ENCODE measurements around the gene FOXM1.

Gene FOXM1

DNA sequence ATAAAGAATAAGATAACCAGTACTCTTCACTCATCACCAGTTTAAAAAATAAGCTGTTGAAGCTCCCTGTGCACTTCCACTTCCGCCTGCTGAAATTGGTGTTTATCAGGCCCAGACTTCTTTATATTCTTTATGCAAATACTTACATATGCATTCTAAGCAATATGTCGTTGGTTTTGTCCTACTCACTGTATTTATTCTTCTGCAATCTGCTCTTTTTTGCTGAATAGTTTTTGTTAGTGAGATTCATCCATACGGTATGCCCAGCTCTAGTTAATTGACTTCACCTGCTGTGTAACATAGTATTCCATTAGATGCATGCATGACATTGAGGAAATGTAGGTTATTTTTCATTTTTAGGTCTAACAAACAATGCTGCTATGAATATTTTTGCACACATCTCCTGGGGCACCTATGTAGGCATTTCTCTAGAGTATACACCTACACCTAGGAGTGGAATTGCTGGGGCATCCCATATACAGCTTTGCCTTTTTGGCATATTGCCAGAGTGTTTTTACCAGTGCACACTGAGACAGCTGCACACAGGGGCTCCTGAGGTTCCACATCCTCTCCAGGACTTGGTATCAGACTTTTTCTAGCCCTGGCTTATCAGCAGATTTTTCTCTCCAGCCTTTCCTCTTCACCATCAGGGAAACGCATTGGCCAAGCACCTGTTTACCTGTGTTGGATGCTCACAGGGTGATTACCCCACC lies 41.1 kb downstream of the FOXM1 start:
- DNase-seq (ENCODE audit: low read depth in 2 of 2) = no peak

DNA sequence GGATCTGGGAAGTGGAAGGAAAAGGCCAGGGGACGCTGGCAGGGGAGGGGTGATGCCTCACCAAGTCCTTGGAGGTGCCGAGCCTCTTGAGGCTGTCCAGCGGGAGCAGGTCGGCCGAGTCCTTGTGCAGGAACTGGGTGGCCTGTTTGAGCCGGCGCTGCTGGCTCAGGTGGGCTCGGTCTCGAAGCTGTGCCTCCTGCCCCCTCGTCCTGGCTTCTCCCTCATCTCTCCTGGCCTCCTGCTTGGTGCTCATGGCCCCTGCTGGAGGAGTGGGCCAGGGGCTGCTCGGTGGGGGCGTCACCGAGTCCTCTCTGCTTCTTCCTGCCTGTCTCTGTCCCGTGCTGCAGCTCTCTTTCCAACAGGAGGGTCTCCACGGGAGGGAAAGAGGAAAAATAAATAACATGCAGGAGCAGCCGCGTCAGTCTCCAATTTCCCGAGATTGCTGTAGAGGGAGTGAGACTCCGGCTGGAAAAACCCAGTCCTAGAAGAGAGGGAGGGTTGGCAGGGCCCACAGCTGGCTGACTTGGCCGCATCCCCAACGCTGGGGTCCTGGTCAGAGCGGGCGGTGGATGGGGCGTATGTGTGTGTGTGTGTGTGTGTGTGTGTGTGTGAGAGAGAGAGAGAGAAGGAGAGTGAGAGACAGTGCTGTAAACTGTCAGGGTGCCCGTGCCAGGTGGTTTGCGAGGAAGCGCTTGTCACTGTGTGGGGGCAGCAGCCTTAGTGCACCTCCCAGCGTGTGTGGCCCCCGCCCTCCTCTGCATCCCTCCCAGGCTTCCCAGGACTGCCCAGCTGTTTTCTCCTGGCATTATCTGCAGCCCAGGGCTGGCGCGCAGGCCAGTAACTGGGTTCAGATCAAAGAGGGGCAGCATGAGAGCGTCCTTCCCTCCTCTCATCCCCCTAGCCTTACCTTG lies 42.1 kb downstream of the FOXM1 start, which contains the start of gene NRIP2:
Gene NRIP2 (minus strand): TSS at position 455 of the 911 bp plus-strand sequence. CDS start 52 bp downstream, at position 403.
- DNase-seq (ENCODE audit: low read depth in 2 of 2) = no peak

DNA sequence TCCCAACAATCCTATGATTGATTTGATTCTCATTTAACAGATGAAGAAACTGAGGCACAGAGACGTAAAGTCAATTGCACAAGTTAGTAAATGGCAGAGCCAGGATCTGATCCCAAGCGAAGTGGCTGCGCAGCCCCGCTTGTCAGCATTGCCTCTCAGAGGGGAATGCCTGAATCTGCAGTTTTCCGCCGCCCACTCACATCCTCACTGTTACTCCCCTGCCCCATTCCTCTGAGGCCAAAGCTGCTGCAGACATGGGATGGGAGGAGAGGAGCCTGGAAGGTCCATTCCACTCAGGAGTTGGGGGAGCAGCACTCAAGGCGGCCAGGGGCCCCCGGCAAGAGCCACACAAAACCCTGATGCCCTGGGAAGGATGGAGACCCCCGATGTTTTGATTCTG lies 43.2 kb downstream of the FOXM1 start:
- DNase-seq (ENCODE audit: low read depth in 2 of 2) = no peak

DNA sequence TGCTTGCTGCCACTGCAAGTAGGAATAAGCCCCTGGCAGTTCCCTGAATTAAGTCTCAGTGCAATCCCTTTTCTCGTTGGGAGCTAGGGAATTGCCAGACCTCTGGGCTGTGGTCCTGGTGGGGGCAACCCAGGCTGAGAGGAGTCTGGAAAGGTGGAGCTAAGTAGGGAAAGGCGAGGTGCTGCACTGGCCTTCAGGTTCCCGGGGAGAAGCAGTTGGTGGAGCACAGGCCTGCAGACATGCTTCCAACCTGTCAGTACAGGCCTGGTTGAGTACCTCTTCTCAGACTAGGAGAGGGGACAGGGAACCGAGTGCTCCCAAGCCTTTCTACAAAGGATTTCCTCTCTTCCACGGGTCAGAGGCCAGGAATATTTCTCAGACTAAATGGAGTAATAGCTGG lies 43.6 kb downstream of the FOXM1 start:
- DNase-seq (ENCODE audit: low read depth in 2 of 2) = no peak

DNA sequence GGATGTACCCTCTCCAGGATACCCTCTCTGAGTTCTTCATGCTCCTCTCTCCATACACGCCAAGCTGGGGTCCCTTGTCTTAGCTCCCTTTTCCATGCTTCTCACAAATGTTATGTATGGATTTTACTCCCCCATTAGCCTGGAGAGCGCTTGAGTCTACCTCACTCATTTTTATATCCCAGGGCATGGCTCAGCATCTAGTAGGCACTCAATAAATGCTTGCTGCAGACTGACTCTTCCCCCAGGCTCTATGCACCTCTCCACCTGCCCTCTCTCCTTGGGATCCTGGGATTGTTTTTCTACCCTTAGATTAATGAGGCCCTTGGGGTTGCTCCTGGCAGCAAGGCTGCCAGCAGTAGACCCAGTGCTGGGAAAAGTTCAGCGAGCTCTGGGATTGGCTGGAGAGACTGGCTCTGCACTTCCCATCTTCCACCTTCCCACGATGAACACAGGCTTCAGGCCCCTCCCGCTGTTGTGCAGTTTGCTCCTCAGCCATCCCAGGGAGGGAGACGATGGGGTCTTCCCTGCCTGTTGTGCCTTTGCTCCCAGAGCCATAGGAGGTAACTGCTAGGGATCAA lies 44.3 kb downstream of the FOXM1 start:
- no peak for DNase-seq (ENCODE audit: low read depth in 2 of 2)

DNA sequence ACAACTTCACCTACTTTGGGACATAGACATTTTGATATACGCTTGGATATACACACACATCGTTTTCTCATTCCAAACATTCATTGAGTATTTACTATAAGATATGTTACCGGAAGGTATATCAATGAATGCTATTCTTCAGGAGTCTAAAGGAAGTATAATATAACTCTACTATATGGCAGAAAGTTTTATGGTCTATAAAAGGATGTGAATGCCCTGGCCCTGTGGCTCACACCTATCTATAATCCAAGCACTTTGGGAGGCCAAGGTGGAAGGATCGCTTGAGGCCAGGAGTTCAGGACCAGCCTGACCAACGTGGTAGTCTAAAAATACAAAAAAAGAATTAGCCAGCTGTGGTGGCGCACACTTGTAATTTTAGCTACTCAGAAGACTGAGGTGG lies 47.7 kb downstream of the FOXM1 start:
- DNase-seq (ENCODE audit: low read depth in 2 of 2) = no peak

DNA sequence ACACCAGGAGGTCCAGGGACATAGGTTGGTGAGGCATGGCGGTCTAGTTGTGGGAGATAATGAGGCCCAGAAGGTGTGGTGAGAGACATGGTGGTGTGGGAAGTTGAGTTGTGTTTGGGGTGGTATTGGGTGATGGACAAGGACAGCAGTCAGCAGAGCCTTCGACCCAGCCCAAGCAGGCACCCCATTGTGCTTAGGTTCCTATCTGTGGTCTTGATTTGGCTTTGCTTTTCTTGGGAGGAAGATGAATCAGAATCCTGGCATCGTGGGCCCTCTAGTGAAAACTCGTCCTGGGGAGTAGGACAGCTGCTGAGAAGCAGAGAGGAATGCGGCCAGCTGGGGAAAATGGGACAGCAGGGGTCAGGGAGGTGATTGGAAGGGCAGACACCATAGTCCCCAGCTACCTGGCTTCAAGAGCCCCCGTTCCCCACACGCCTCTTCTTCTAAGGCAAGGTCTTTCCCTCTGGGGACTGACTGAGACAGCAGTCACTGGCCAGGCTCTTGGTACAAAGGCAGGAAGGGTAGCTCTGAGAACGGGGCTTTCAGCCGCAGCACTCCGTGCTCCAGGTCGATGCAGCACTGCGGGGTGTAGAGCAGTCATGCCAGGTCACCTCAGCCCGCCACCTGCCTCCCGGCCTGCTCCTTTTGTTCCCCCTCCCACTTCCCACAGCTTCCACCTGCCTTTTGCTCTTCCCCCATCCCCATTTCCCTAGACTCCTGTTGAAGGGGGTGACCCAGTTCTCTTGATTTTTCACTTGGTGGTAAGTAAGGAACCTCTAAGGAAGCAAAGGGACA lies 50.1 kb downstream of the FOXM1 start:
- no peak for DNase-seq (ENCODE audit: low read depth in 2 of 2)

DNA sequence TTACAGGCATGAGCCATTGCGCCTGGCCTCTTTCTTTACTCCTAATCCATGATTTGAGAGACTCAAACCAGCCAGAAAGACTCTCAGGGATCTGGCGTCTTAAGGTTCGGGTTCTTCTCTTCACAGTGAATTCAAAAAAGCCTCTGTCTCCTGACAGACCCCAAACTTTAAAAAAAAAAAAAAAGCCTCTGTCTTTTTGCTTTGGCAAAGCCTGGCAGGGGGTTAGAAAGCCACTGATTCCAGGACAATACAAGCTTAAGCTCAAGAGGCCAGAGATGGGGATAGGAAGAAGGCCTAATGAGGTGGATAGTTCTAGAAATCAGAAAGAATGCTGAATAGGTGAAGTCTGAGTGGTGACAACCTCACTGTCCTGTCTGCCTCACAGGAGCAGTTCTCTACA lies 50.9 kb downstream of the FOXM1 start:
- DNase-seq (ENCODE audit: low read depth in 2 of 2) = no peak

DNA sequence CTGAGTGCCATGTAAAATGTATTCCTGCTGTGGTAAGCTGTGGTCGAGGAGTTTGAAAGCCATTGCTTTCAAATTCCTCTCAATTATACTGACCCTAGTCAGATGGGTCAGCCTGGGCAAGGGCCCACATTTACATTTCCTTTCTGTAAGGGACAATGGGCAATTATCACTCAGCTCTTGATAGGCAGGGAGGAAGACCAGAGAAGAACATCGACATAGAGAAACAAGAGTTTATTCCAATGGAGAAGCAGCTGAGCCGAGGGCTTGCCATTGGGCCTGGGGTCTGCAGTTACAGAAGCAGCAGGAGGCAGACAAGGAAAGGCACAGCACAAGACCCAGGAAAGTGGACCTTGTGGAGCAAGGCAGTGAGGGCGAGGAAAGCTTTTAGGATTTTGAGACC lies 51.8 kb downstream of the FOXM1 start:
- no peak for DNase-seq (ENCODE audit: low read depth in 2 of 2)

DNA sequence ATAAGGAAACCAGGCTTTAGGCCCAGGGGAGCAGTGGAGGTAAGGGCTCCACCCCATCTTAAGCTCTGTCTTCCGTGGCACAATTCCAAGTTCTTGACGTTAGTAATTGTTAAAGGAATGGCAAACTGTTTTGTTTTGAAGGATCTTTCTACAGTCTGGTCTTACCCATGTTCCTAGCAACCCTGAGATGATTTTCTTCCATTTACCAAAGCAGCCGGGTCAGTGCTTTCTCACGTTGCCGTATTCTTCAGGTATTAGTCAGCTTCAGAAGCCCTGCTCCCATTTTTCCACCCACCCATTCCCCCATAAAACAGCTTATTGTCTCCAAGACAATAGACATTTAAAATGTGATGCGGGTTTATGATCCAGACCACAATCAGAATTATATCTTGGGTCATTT lies 52.4 kb downstream of the FOXM1 start:
- DNase-seq (ENCODE audit: low read depth in 2 of 2) = no peak

DNA sequence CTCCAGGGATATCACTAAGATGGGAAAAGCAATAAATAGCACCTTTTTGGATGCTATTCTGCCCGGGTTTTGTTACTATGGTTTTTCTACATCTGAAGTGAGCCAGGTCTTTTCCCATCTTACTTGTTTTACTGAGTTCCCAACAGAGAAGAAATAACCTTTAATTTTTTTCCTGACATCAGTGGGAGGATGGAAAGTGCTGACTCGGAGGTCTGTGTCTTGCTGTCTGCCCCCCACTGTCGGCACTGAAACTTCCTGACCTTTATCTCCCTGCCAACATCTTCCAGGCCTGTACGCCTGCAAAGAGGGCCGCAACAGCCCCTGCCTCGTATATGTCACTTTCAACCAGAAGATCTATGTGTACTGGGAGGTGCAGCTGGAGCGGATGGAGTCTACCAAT lies 53.5 kb downstream of the FOXM1 start:
- no peak for DNase-seq (ENCODE audit: low read depth in 2 of 2)

DNA sequence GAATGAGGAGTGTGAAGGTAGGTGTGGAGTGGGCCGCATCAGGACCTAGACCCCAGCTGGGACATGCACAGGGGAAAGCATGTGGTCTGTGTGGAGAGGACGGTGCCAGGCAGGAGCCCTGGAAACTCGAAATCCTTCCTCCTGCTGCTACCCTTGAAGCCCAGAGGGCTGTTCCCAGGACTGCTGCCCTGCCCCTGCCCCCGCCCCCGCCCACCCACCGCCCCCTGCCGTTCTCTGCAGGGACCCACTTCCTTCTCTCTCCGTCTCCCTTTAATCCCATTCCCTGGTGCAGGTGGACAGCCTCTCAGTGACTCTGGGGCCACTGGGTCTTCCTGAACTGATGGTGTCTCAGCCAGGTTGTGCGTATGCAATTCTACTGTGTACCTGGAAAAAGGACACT lies 56.5 kb downstream of the FOXM1 start:
- no peak for DNase-seq (ENCODE audit: low read depth in 2 of 2)

DNA sequence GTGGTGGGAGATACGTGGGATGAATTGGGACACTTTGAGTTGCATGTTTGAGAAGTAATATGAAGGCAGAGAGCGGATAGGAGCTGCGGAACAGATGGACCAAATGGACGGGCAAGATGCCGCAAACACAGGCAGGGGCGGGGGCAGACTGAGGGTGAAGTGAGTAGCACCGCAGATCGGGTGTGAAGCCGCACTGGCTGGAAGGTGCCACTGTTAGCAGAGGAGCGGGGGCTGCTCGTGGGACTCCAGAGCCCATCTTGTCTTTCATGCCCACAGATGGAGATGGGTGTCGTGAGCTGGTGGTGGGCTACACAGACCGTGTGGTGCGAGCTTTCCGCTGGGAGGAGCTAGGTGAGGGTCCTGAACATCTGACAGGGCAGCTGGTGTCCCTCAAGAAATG lies 57.2 kb downstream of the FOXM1 start:
- DNase-seq (ENCODE audit: low read depth in 2 of 2) = no peak

DNA sequence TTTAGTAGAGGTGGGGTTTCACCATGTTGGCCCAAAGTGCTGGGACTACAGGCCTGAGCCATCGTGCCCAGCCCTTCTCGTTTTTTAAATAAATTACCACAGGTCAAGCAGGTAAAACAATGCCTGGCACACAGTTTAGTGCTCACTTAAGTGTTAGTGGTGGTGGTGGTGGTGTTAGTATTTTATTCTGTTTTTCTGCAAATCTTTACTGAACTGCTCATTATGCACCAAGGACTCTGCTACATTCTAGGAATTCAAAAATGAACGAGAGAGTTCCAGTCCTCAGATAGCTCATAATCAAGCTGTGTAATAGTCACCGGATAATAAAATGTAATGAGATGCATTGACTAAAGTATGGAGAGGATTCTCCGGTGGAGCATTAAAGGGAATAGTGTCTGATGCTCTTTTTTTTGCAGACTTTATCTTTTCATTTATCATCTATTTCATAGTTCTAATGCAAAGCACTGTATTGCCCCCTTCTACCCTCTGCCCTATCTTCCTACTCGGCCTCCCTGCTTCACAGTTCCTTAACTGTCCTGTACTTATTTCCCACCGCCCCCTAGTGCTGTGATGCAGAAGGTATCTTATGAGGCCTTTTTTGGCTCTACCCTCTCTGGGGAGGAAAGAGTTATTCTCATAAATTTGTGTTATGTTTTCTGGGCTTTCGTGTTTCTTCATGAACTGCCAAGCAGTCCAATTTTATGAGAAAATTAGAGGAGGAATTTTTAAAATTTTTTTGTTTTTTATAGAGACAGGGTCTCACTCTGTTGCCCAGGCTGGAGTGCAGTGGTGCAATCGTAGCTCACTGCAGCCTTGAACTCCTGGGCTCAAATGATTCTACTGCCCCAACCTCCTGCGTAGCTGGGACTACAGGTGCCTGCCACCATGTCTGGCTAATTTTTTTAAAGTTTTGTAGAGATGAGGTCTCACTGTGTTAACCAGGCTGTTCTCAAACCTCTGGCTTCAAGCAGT lies 63.5 kb downstream of the FOXM1 start:
- peak in 1 of 2 experiments; percentile 48 for DNase-seq (ENCODE audit: low read depth in 2 of 2)

DNA sequence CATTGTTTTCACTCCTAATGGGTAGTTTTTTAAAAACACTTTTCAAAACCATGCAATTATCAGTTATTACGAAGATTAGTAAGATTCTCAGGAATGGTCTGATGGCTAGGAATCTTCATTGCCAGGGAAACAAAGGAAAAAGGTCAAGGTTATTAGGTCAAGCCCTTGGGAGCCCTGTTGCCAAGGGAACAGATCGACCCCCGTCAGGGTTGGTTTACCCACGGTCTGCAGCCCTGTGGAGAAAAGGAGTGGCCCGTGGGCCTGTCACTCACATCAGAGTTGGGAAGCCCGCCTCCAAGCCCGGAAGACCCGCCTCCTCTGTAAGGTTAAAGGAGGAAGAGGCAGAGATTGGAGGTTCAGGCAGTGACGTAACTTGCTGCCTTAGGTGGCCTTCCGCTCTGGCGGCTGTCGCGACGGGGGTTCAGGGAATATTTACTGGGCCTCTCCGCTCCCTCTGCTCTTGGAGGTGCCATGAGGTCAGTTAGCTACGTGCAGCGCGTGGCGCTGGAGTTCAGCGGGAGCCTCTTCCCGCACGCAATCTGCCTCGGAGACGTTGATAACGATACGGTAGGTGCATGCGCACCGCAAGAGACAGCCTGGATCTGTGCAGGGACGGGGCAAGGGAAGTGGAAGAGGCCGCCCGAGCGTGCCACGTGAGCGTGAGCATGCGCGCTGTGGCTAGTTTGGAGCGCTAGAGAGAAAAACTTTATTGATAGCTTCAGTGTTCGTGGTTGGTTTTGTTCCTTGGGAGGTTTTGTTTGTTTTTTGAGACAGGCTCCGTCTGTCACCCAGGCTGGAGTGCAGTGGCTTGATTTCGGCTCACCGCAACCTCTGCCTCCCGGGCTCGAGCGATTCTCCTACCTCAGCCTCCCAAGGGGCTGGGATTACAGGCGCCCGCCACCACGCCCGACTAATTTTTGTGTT lies 64.4 kb downstream of the FOXM1 start, which contains the start of gene ITFG2:
Gene ITFG2 (plus strand): TSS at position 379 of the 924 bp plus-strand sequence. CDS start 93 bp downstream, at position 472.
- peak; percentile 90 to 96 for DNase-seq (ENCODE audit: low read depth in 2 of 2)

DNA sequence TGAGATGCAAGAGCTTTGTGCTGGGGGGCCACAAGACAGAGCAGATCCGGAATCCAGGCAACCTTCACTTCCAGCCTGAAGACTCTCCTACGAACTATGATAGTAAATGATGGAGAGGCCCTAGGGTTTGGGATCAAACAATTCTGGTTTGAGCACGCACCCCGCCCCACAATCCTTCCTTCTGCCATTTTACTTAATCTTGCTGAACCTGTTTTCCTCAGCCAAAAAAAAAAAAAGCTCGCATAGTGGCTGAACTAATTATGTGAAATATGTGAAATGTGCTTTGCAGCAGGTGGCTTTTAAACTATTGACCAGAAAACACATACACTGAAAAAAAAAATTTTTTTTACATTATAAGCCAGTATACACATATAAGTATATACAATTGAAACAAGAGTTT lies 65.2 kb downstream of the FOXM1 start:
- DNase-seq (ENCODE audit: low read depth in 2 of 2) = no peak
